Colonic mucosa (tissue), 4 donors: ENCODE results near the gene KISS1R. TPM values are rescaled to one million over a fixed set of nuclear protein-coding genes. Genes with fewer than 3 reads are reported as not detected.

Source experiments
- DNase-seq: peaks from one replicate; pipeline ENCODE4 v3.0.0-alpha.2; 2020
- H3K27ac ChIP-seq: fragments of 200-600 bp; one replicate; pipeline ENCODE4 v1.8.0; 2021
- H3K27me3 ChIP-seq: fragments of 200-600 bp; one replicate; pipeline ENCODE4 v1.8.0; 2021
- H3K36me3 ChIP-seq: fragments of 200-600 bp; one replicate; pipeline ENCODE4 v1.8.0; 2021
- H3K4me1 ChIP-seq: fragments of 200-600 bp; one replicate; pipeline ENCODE4 v1.8.0; 2021; ENCODE audit warnings: mild to moderate bottlenecking
- H3K4me3 ChIP-seq: fragments of 200-600 bp; one replicate; pipeline ENCODE4 v1.8.0; 2021
- H3K9ac ChIP-seq, 2 donors: one replicate each; pipeline ENCODE4 v1.7.0; 2013; ENCODE audit warnings: control low read depth in 2 of 2, low read depth in 2 of 2, low read length in 2 of 2
- H3K9me3 ChIP-seq: fragments of 200-600 bp; one replicate; pipeline ENCODE4 v1.8.0; 2021
- CTCF ChIP-seq: fragments of 200-600 bp; IDR thresholded peaks from one replicate; pipeline ENCODE4 v1.8.0; 2022; ENCODE audit warnings: antibody characterized with exemption, mild to moderate bottlenecking
- intact Hi-C: fragments of 100-400 bp; cut with DNase I; formaldehyde crosslinking; loops from one replicate; pipeline ENCODE4 v1.14.1; 2022
- total RNA-seq, 2 donors: library from RNA; stranded (reverse); fragmentation: NEBNext Ultra II Directional in 1 of 2; extraction: Animal tissue kit (Norgen Biotek cat#: 25700) in 1 of 2; gene quantifications; one replicate each; pipeline ENCODE4 v1.2.1, GENCODE V29; 2021
- donor health status: healthy.
- donor health status: DM: no; HTN: no; CAD: no.
- donor health status: DM: no; HTN: no; CAD: no.

The KISS1R gene
- total RNA-seq, 2 donors from 2014 or later, result 0.21 TPM; not detected in 1

- TF ChIP-seq CTCF, result no peak
- peak; percentile 86 for DNase-seq
- intact Hi-C loops, result no loop called here
Measured at GRCh38 chr19:913080-913748, 3.9 kb upstream of the KISS1R start, which contains the start of gene R3HDM4. R3HDM4 (minus strand) TSS chr19:913219; CDS start chr19:913157, 62 bp downstream.

GRCh38 chr19:916645-917322 lies 349 bp upstream of the KISS1R start:
- no peaks in the 10 kb centered on the region for H3K36me3 ChIP-seq
- peak overlapping the region; percentile 38 for H3K4me3 ChIP-seq
- H3K9me3 ChIP-seq, result no peaks in the 10 kb centered on the region
- peaks cover 28% of the 10 kb centered on the region for H3K4me1 ChIP-seq
- DNase-seq, result no peak
- peaks cover 43% of the 10 kb centered on the region for H3K27me3 ChIP-seq
- intact Hi-C loops, result loop anchor here (5.0 kb wide), 1 partner anchor 49 kb away; no protein-coding TSS in a partner anchor
- peak overlapping the region in 1 of 2 donors; percentile 35 for H3K9ac ChIP-seq
- no peak overlapping the region for H3K27ac ChIP-seq
- no peak for TF ChIP-seq CTCF

More at GRCh38 chr19:913080-913748, 3.9 kb upstream of the KISS1R start, which contains the start of gene R3HDM4:
- Histone ChIP-seq H3K9ac (peak within 1 kb of the TSS; percentile 92 to 99), H3K4me3 (peak within 1 kb of the TSS; percentile 68), H3K27me3 (peaks cover 17% of the 10 kb centered on the region), H3K36me3 (no peaks in the 10 kb centered on the region), H3K27ac (peak within 1 kb of the TSS; percentile 90), H3K4me1 (peaks cover 26% of the 10 kb centered on the region), H3K9me3 (no peaks in the 10 kb centered on the region)

GRCh38 chr19:918152-918437 lies 962 bp downstream of the KISS1R start:
- no peak overlapping the region for H3K27ac ChIP-seq
- H3K9me3 ChIP-seq, result no peaks in the 10 kb centered on the region
- no peak overlapping the region for H3K4me3 ChIP-seq
- no peaks in the 10 kb centered on the region for H3K36me3 ChIP-seq
- H3K4me1 ChIP-seq, result peaks cover 28% of the 10 kb centered on the region
- H3K27me3 ChIP-seq, result peaks cover 43% of the 10 kb centered on the region
- H3K9ac ChIP-seq, result no peak overlapping the region
- no peak for TF ChIP-seq CTCF
- DNase-seq, result no peak
- intact Hi-C loops, result loop anchor here (5.0 kb wide), 1 partner anchor 51 kb away; no protein-coding TSS in a partner anchor

GRCh38 chr19:918481-919198 lies 1.5 kb downstream of the KISS1R start:
- H3K36me3 ChIP-seq, result no peaks in the 10 kb centered on the region
- intact Hi-C loops, result loop anchor here (5.0 kb wide), 1 partner anchor 51 kb away; no protein-coding TSS in a partner anchor
- no peak overlapping the region for H3K9ac ChIP-seq
- H3K4me3 ChIP-seq, result no peak overlapping the region
- no peaks in the 10 kb centered on the region for H3K9me3 ChIP-seq
- peaks cover 27% of the 10 kb centered on the region for H3K4me1 ChIP-seq
- no peak for DNase-seq
- TF ChIP-seq CTCF, result no peak
- H3K27ac ChIP-seq, result no peak overlapping the region
- H3K27me3 ChIP-seq, result peaks cover 43% of the 10 kb centered on the region
